ENCODE data around the gene FBXL17. TPM values are rescaled to one million over a fixed set of nuclear protein-coding genes. Genes with fewer than 3 reads are reported as not detected.
"Not testable (repeated sequence)": the region's sequence is repeated elsewhere in the genome, so short reads cannot be mapped to it uniquely, and the experiment has no call there.

FBXL17 gene
- total RNA-seq, 1 experiment from 2014 or later = 11.6 TPM

DNA sequence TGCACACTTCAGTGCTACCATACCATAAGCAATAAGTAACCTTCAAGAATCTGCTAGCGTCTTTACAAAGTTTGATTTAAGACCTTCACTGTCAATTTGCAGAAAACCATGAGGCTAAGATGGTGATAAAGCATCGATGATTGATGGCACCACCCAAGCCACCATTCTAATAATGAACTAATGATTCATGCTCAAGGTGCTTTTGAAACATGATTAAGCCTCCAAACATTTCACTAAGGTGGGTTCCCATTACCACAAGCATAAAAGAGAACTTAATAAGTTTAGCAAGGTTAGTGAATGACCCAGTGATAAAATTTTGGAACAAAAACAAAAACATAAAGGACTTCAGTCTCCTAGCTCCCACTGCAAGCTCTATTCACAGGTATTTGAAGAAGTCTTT is 214.7 kb downstream of the FBXL17 start:
- TF ChIP-seq, protein P1, sequence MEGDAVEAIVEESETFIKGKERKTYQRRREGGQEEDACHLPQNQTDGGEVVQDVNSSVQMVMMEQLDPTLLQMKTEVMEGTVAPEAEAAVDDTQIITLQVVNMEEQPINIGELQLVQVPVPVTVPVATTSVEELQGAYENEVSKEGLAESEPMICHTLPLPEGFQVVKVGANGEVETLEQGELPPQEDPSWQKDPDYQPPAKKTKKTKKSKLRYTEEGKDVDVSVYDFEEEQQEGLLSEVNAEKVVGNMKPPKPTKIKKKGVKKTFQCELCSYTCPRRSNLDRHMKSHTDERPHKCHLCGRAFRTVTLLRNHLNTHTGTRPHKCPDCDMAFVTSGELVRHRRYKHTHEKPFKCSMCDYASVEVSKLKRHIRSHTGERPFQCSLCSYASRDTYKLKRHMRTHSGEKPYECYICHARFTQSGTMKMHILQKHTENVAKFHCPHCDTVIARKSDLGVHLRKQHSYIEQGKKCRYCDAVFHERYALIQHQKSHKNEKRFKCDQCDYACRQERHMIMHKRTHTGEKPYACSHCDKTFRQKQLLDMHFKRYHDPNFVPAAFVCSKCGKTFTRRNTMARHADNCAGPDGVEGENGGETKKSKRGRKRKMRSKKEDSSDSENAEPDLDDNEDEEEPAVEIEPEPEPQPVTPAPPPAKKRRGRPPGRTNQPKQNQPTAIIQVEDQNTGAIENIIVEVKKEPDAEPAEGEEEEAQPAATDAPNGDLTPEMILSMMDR (IDR thresholded peaks at IDR 0.05; ENCODE audit: insufficient read depth in 1 of 2, low read depth in 1 of 2, low read length in 1 of 2, severe bottlenecking in 1 of 2, unreplicated experiment in 1 of 2) = no peak
- Mint-ChIP-seq H3K4me1 (ENCODE audit: low read depth, unreplicated experiment) (no peaks in the 10 kb centered on the region), H3K27ac (ENCODE audit: unreplicated experiment) (no peak overlapping the region), H3K4me3 (ENCODE audit: unreplicated experiment) (no peak overlapping the region), H3K27me3 (ENCODE audit: insufficient read depth, unreplicated experiment) (no peaks in the 10 kb centered on the region), H3K36me3 (ENCODE audit: insufficient read depth, unreplicated experiment) (no peaks in the 10 kb centered on the region), H3K9me3 (ENCODE audit: unreplicated experiment) (no peaks in the 10 kb centered on the region)
- no peaks in the 10 kb centered on the region for H3K27me3 ChIP-seq (replicated peaks; ENCODE audit: control insufficient read depth, insufficient read depth, low read length)
- no peaks in the 10 kb centered on the region for H3K9me3 ChIP-seq
- H3K36me3 ChIP-seq (ENCODE audit: control insufficient read depth, insufficient read depth, low read length) = no peaks in the 10 kb centered on the region
- H3K4me3 ChIP-seq (ENCODE audit: low read depth, low read length) = no peak overlapping the region
- DNase-seq = no peak
- intact Hi-C loops (cut with micrococcal nuclease; ENCODE audit: unreplicated experiment) = no loop called here
- CTCF ChIA-PET = no interaction called here
- POLR2A ChIA-PET = no interaction called here
- BruUV-seq (replicated peaks) = no TSS peak
- no peaks in the 10 kb centered on the region for H3K4me1 ChIP-seq

GRCh38 chr5:108164574-108164973 is 217.3 kb downstream of the FBXL17 start:
- TF ChIP-seq, protein P1 (IDR thresholded peaks at IDR 0.05; ENCODE audit: insufficient read depth in 1 of 2, low read depth in 1 of 2, low read length in 1 of 2, severe bottlenecking in 1 of 2, unreplicated experiment in 1 of 2) = no peak
- CTCF ChIA-PET = no interaction called here
- intact Hi-C loops (cut with micrococcal nuclease; ENCODE audit: unreplicated experiment) = no loop called here

GRCh38 chr5:108152854-108153253 is 229.0 kb downstream of the FBXL17 start:
- H3K4me1 Mint-ChIP-seq (ENCODE audit: low read depth, unreplicated experiment); H3K9me3 Mint-ChIP-seq (ENCODE audit: unreplicated experiment); intact Hi-C loops (cut with micrococcal nuclease; ENCODE audit: unreplicated experiment); CTCF ChIA-PET; DNase-seq; H3K27me3 Mint-ChIP-seq (ENCODE audit: insufficient read depth, unreplicated experiment); H3K36me3 ChIP-seq (ENCODE audit: control insufficient read depth, insufficient read depth, low read length); H3K36me3 Mint-ChIP-seq (ENCODE audit: insufficient read depth, unreplicated experiment); BruUV-seq (replicated peaks); H3K4me1 ChIP-seq; H3K27me3 ChIP-seq (replicated peaks; ENCODE audit: control insufficient read depth, insufficient read depth, low read length); H3K9me3 ChIP-seq; H3K4me3 Mint-ChIP-seq (ENCODE audit: unreplicated experiment); POLR2A ChIA-PET; H3K27ac Mint-ChIP-seq (ENCODE audit: unreplicated experiment); H3K4me3 ChIP-seq (ENCODE audit: low read depth, low read length): not testable (repeated sequence)

More at GRCh38 chr5:108164574-108164973, 217.3 kb downstream of the FBXL17 start:
- H3K27me3 Mint-ChIP-seq (ENCODE audit: insufficient read depth, unreplicated experiment) = no peaks in the 10 kb centered on the region
- no peaks in the 10 kb centered on the region for H3K9me3 ChIP-seq
- no peak overlapping the region for H3K4me3 Mint-ChIP-seq (ENCODE audit: unreplicated experiment)
- no peak for DNase-seq
- no peaks in the 10 kb centered on the region for H3K27me3 ChIP-seq (replicated peaks; ENCODE audit: control insufficient read depth, insufficient read depth, low read length)
- POLR2A ChIA-PET = no interaction called here
- H3K4me1 ChIP-seq = no peaks in the 10 kb centered on the region
- no peak overlapping the region for H3K4me3 ChIP-seq (ENCODE audit: low read depth, low read length)
- H3K9me3 Mint-ChIP-seq (ENCODE audit: unreplicated experiment) = no peaks in the 10 kb centered on the region
- no peaks in the 10 kb centered on the region for H3K36me3 ChIP-seq (ENCODE audit: control insufficient read depth, insufficient read depth, low read length)
- BruUV-seq (replicated peaks) = no TSS peak
- no peaks in the 10 kb centered on the region for H3K36me3 Mint-ChIP-seq (ENCODE audit: insufficient read depth, unreplicated experiment)
- H3K4me1 Mint-ChIP-seq (ENCODE audit: low read depth, unreplicated experiment) = no peaks in the 10 kb centered on the region
- no peak overlapping the region for H3K27ac Mint-ChIP-seq (ENCODE audit: unreplicated experiment)

DNA sequence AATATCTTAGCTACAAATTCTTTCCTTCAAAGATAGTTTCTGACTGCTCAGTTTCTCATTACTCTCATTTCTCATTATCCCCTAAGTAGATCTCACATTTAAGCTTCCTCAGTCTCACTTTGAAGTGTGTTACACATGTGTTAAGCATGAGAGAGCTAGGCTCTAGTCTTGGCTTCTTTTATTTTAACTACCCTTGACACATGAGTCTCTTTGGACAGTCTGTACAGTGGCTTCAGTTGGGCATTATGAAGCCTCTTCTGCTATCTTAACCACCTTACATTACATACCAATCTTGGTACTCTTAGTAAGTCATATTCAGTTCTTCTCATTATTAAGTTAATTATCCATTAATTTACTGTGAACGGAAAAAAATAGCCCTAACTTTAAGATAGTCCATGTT is 232.5 kb downstream of the FBXL17 start:
- Mint-ChIP-seq H3K36me3 (ENCODE audit: insufficient read depth, unreplicated experiment) (no peaks in the 10 kb centered on the region), H3K27ac (ENCODE audit: unreplicated experiment) (no peak overlapping the region), H3K4me3 (ENCODE audit: unreplicated experiment) (no peak overlapping the region), H3K9me3 (ENCODE audit: unreplicated experiment) (no peaks in the 10 kb centered on the region), H3K4me1 (ENCODE audit: low read depth, unreplicated experiment) (no peaks in the 10 kb centered on the region), H3K27me3 (ENCODE audit: insufficient read depth, unreplicated experiment) (no peaks in the 10 kb centered on the region)
- no peaks in the 10 kb centered on the region for H3K4me1 ChIP-seq
- CTCF ChIA-PET = interaction anchor here (1.5 kb wide), 1 partner anchor 196 kb away, joined by 3 read pairs; no protein-coding TSS in a partner anchor
- DNase-seq = no peak
- POLR2A ChIA-PET = no interaction called here
- no peaks in the 10 kb centered on the region; the same call in 1 of the 2 replicates for H3K9me3 ChIP-seq
- intact Hi-C loops (cut with micrococcal nuclease; ENCODE audit: unreplicated experiment) = loop anchor here (2.0 kb wide), 2 partner anchors 81 to 111 kb away; no protein-coding TSS in a partner anchor
- H3K36me3 ChIP-seq (ENCODE audit: control insufficient read depth, insufficient read depth, low read length) = no peaks in the 10 kb centered on the region
- TF ChIP-seq, protein P1 (IDR thresholded peaks at IDR 0.05; ENCODE audit: insufficient read depth in 1 of 2, low read depth in 1 of 2, low read length in 1 of 2, severe bottlenecking in 1 of 2, unreplicated experiment in 1 of 2) = no peak
- no peaks in the 10 kb centered on the region for H3K27me3 ChIP-seq (replicated peaks; ENCODE audit: control insufficient read depth, insufficient read depth, low read length)
- BruUV-seq (replicated peaks) = no TSS peak
- H3K4me3 ChIP-seq (ENCODE audit: low read depth, low read length) = no peak overlapping the region

Data from Caco-2 (cell line).